Vagina (tissue), 2 donors: ENCODE data around the gene FIBCD1.

ENCODE experiments used
- POLR2A ChIP-seq, 2 donors: fragments of 450-650 bp; IDR thresholded peaks; one replicate each; pipeline ENCODE4 v1.6.1; 2017; ENCODE audit warnings: antibody characterized with exemption in 2 of 2, mild to moderate bottlenecking in 2 of 2, moderate library complexity in 2 of 2
- TF ChIP-seq, protein P1 (sequence below), 3 experiments: fragments of 450-650 bp in 2 of 3; fragments of 200-600 bp in 1 of 3; sonication (generic) in 1 of 3; IDR thresholded peaks; one replicate each; pipeline ENCODE4 v1.5.1; 2017 to 2019; ENCODE audit warnings: antibody characterized with exemption in 3 of 3, mild to moderate bottlenecking in 2 of 3, moderate library complexity in 2 of 3

DNA sequence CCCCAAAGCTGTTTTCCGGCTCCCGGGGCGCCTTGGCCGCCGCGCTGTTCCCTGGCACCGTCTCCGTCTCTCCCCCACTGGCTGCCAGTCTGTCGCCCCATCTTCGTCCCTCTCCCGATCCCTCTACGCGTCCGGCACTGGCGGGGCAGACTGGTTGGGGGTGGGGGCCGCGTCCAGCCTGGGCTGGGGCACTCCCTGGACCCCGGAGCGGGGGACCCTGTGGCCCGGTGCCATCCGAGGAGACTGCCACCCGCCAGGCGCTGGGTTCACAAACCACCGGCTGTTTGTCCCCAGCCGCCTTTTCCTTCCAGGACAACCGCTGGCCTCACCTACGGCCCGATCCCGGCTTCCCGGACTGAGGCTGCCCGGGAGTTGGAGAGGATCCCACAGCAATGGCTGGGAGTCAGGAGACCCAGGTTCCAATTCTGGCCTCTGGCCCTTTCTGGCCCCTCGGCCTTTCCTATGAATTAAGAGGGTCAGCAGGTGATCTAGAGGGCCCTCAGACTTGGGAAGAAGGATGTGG is 1.0 kb upstream of the FIBCD1 start:
- TF ChIP-seq, protein P1, sequence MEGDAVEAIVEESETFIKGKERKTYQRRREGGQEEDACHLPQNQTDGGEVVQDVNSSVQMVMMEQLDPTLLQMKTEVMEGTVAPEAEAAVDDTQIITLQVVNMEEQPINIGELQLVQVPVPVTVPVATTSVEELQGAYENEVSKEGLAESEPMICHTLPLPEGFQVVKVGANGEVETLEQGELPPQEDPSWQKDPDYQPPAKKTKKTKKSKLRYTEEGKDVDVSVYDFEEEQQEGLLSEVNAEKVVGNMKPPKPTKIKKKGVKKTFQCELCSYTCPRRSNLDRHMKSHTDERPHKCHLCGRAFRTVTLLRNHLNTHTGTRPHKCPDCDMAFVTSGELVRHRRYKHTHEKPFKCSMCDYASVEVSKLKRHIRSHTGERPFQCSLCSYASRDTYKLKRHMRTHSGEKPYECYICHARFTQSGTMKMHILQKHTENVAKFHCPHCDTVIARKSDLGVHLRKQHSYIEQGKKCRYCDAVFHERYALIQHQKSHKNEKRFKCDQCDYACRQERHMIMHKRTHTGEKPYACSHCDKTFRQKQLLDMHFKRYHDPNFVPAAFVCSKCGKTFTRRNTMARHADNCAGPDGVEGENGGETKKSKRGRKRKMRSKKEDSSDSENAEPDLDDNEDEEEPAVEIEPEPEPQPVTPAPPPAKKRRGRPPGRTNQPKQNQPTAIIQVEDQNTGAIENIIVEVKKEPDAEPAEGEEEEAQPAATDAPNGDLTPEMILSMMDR (IDR thresholded peaks at IDR 0.05), result no peak
- no peak for TF ChIP-seq POLR2A (IDR thresholded peaks at IDR 0.05)
